Lower leg skin (tissue), 3 donors: ENCODE data around the gene CACNA2D4.

ENCODE experiments used
- POLR2A ChIP-seq, 2 donors: fragments of 450-650 bp; IDR thresholded peaks; one replicate each; pipeline ENCODE4 v1.6.1; 2016 to 2017; ENCODE audit warnings: antibody characterized with exemption in 2 of 2, mild to moderate bottlenecking in 1 of 2, moderate library complexity in 1 of 2
- TF ChIP-seq, protein P1 (sequence below), 3 donors: fragments of 450-650 bp; IDR thresholded peaks; one replicate each; pipeline ENCODE4 v1.5.1; 2016; ENCODE audit warnings: antibody characterized with exemption in 3 of 3, mild to moderate bottlenecking in 3 of 3, moderate library complexity in 2 of 3

DNA sequence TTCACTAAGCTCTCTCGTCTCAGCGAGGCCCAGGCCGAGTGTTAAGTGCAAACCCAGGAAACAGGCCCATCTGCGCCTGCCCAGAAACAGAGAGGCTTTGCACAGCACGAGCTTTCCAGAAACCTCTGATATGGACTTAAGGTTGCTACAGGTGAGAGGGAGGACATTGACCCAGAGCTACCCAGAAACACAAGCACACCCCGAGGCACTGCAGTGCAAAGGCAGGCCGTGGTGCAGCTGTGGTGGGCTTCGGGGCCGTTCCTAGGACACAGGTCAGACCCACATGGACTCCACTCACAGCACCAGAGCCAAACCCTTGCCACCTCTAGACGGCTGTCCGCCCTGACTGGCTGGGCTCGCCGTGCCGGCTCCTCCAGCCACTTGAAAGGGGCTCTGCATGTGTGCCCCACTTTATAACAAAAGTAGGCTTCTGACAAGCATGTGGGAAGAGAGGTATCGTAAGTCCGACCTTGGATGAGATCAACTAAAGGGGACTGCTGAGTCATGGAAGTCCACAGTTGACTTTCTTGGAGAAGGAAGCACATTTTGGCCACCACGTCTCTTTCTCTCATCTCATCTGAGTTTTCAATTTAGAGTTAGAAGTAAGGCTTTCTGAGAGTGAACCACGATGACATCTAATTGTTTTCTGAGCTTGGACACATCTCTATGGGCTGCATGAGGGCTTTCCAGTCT lies 38.2 kb downstream of the CACNA2D4 start:
- TF ChIP-seq, protein P1, sequence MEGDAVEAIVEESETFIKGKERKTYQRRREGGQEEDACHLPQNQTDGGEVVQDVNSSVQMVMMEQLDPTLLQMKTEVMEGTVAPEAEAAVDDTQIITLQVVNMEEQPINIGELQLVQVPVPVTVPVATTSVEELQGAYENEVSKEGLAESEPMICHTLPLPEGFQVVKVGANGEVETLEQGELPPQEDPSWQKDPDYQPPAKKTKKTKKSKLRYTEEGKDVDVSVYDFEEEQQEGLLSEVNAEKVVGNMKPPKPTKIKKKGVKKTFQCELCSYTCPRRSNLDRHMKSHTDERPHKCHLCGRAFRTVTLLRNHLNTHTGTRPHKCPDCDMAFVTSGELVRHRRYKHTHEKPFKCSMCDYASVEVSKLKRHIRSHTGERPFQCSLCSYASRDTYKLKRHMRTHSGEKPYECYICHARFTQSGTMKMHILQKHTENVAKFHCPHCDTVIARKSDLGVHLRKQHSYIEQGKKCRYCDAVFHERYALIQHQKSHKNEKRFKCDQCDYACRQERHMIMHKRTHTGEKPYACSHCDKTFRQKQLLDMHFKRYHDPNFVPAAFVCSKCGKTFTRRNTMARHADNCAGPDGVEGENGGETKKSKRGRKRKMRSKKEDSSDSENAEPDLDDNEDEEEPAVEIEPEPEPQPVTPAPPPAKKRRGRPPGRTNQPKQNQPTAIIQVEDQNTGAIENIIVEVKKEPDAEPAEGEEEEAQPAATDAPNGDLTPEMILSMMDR (IDR thresholded peaks at IDR 0.05), result no peak
- TF ChIP-seq POLR2A (IDR thresholded peaks at IDR 0.05), result no peak
